Esophagus muscularis mucosa (tissue), 3 donors: ENCODE measurements around the gene SLX4IP.

Source experiments
- CTCF ChIP-seq, 3 experiments: fragments of 200-600 bp in 2 of 3; fragments of 450-650 bp in 1 of 3; sonication (generic) in 2 of 3; IDR thresholded peaks; one replicate each; pipeline ENCODE4 v1.5.1; 2017 to 2019; ENCODE audit warnings: antibody characterized with exemption in 3 of 3, mild to moderate bottlenecking in 2 of 3, moderate library complexity in 1 of 3
- POLR2A ChIP-seq: fragments of 450-650 bp; IDR thresholded peaks from one replicate; pipeline ENCODE4 v1.6.1; 2017; ENCODE audit warnings: antibody characterized with exemption, moderate library complexity, mild to moderate bottlenecking, low read depth

DNA sequence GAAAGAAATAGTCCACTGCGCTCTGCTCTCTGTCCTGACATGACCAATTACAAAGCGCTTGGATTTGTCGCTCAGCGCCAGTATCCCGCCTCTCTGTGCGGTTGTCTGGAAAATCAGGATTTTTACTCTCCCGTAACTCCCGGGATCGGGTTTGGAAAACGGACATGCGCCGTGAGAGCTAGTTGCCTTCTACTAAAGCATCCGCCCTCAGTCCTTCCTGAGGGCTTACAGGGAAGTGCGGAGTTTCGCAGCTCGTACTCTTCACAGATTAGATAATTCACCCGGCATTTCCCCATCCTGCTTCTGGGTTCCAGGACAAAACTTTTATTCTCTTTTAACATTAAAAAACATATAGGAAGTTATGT lies 656 bp upstream of the SLX4IP start:
- peak; percentile 88 for TF ChIP-seq POLR2A
- no peak for TF ChIP-seq CTCF (IDR thresholded peaks at IDR 0.05)
